Choroid plexus epithelial cell (primary cell): ENCODE data around the gene PPFIA1.
A peak's percentile ranks its signal among the peaks of the same experiment; 100 is the strongest.

ENCODE experiments used
- DNase-seq: peaks from one replicate; pipeline ENCODE4 v3.0.0-alpha.2; 2010; ENCODE audit warnings: low read depth
- H3K4me3 ChIP-seq: 2 replicates; pipeline ENCODE4 v1.5.1; 2011; ENCODE audit warnings: low read depth, mild to moderate bottlenecking, control low read depth, low read length, moderate library complexity
- TF ChIP-seq, protein P1 (sequence below): conservative IDR thresholded peaks from 2 replicates; pipeline ENCODE4 v1.5.1; 2011; ENCODE audit warnings: low read depth, mild to moderate bottlenecking, control low read depth, inconsistent platforms, low read length, moderate library complexity

PPFIA1 gene

DNA sequence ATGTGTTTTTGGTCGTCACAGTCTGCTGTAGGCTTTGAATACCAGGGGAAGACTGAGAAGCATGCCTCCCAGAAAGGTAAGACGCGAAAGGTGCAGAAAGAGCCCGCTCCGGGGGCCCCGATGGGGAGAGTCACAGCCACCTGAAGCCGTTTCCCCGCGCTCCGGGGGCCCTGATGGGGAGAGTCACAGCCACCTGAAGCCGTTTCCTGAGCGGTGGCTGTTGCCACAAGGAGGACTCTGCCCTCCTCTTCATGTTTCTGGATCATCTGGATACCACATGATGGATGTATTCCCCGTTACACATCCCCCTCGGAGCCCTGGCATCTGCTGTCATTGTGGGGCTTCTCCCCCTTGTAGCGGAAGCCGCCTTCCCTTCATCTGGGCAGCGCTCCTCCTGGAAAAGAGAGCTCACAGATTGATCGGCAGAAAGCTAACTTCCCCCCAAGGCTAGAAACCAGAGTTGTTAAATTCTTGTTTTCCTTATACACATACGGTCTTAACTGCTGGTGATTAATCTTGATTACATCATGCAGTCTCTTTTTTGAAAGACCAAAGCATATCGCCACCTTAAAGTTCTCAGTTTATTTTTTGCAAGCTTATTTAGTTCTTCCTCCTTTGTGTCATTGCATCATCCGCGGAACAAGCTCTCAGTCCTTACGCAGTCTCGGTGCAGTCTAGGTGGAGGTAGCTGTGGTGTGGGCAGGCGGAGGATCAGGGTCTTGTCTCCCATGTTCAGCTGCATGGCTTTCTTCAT, 145.3 kb downstream of the PPFIA1 start:
- no peak overlapping the region for H3K4me3 ChIP-seq
- DNase-seq, result peak; percentile 67
- TF ChIP-seq, protein P1, sequence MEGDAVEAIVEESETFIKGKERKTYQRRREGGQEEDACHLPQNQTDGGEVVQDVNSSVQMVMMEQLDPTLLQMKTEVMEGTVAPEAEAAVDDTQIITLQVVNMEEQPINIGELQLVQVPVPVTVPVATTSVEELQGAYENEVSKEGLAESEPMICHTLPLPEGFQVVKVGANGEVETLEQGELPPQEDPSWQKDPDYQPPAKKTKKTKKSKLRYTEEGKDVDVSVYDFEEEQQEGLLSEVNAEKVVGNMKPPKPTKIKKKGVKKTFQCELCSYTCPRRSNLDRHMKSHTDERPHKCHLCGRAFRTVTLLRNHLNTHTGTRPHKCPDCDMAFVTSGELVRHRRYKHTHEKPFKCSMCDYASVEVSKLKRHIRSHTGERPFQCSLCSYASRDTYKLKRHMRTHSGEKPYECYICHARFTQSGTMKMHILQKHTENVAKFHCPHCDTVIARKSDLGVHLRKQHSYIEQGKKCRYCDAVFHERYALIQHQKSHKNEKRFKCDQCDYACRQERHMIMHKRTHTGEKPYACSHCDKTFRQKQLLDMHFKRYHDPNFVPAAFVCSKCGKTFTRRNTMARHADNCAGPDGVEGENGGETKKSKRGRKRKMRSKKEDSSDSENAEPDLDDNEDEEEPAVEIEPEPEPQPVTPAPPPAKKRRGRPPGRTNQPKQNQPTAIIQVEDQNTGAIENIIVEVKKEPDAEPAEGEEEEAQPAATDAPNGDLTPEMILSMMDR, result no peak

DNA sequence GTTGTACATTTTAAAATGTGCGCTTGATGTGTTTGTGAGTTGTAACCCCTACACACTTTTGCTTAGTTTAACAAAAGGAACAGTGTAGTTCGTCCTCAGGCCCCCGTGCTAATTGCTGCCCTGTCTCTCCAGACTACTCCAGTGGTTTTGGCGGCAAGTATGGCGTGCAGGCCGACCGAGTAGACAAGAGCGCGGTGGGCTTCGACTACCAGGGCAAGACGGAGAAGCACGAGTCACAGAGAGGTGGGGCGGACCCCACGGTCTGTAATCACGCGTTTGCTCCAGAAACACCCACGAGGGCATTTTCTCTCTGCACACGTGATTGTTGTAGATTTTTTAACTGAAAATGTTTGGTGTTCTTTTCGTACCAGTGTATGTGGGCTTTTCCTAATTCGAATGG, 146.4 kb downstream of the PPFIA1 start:
- TF ChIP-seq, protein P1, result no peak
- no peak overlapping the region for H3K4me3 ChIP-seq
- DNase-seq, result no peak

DNA sequence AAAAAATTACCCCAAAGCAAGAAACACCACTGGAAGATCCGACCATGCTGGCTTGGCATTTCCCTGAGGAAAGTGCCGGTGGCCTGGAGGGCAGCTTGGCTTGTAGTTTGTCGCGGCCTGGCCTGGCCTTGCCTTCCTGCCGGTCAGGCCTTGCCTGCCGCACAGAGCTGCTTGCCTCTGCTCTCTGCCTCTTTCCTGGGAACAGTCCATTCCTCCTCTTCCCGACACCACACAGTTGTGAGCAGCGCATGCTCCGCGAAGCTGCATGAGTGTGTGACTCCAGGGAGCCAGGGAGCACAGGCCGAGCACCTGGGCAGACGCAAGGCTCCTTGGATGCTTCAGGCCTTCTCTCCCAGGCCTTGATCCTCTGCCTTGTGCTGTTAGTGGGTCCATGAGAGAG, 147.6 kb downstream of the PPFIA1 start:
- TF ChIP-seq, protein P1, result no peak
- DNase-seq, result no peak

GRCh38 chr11:70419307-70420007, 149.0 kb downstream of the PPFIA1 start:
- H3K4me3 ChIP-seq, result no peak overlapping the region
- DNase-seq, result no peak
- TF ChIP-seq, protein P1, result no peak

More for the DNA sequence above, 147.6 kb downstream of the PPFIA1 start:
- H3K4me3 ChIP-seq, result no peak overlapping the region

GRCh38 chr11:70420008-70420464, 149.5 kb downstream of the PPFIA1 start:
- TF ChIP-seq, protein P1, result no peak
- H3K4me3 ChIP-seq, result no peak overlapping the region
- peak; percentile 94 for DNase-seq

DNA sequence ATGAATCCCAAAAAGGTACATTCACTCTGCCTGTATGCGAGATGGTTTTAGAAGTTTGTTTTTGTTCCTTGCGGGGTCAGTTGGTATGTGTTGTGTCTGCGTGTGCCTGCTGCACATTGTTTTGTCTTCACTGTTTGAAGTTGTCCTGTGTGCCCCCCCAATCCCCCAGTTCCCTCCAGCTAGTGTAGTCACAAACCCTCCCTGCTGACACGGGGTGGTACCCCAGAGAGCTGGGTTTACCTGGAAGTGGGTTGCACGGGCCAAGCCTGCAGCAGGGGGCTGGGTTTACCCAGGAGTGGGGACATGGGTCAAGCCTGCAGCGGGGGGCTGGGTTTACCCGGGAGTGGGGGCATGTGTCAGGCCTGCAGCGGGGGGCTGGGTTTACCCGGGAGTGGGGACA, 150.0 kb downstream of the PPFIA1 start:
- no peak overlapping the region for H3K4me3 ChIP-seq
- TF ChIP-seq, protein P1, result no peak
- DNase-seq, result no peak
